GM13976 (cell line): ENCODE measurements around the gene C21orf58.

ENCODE experiments used
- DNase-seq: peaks from one replicate; pipeline ENCODE4 v3.0.0; 2012; ENCODE audit warnings: low spot score
- CTCF ChIP-seq: IDR thresholded peaks from 2 replicates; pipeline ENCODE4 v1.5.1; 2012; ENCODE audit warnings: borderline replicate concordance, mild to moderate bottlenecking; ENCODE audit not compliant: insufficient read depth; ENCODE audit errors: extremely low read depth, missing control alignments, control extremely low read depth
- in situ Hi-C: fragments of 300-500 bp; cut with MboI; formaldehyde crosslinking; loops from one replicate; pipeline ENCODE4 v1.12.0; 2022; ENCODE audit warnings: low sequenced_read_pairs, mixed read lengths, inconsistent platforms; ENCODE audit not compliant: unreplicated experiment

Gene C21orf58

GRCh38 chr21:46340998-46341397, 17.3 kb upstream of the C21orf58 start:
- DNase-seq: no peak
- in situ Hi-C loops: no loop called here
- no peak for TF ChIP-seq CTCF

GRCh38 chr21:46336603-46337002, 12.9 kb upstream of the C21orf58 start:
- in situ Hi-C loops: no loop called here
- DNase-seq: no peak

GRCh38 chr21:46334351-46335140, 10.9 kb upstream of the C21orf58 start:
- no peak for TF ChIP-seq CTCF
- in situ Hi-C loops: no loop called here

More at GRCh38 chr21:46336603-46337002, 12.9 kb upstream of the C21orf58 start:
- no peak for TF ChIP-seq CTCF

GRCh38 chr21:46329796-46330195, 6.1 kb upstream of the C21orf58 start:
- in situ Hi-C loops: no loop called here
- DNase-seq: no peak
- TF ChIP-seq CTCF: no peak

More at GRCh38 chr21:46334351-46335140, 10.9 kb upstream of the C21orf58 start:
- no peak for DNase-seq

- no peak for TF ChIP-seq CTCF
- in situ Hi-C loops: no loop called here
Observed at GRCh38 chr21:46328151-46328550, 4.5 kb upstream of the C21orf58 start.

GRCh38 chr21:46327711-46328110, 4.0 kb upstream of the C21orf58 start:
- in situ Hi-C loops: no loop called here
- DNase-seq: no peak
- TF ChIP-seq CTCF: no peak

More at GRCh38 chr21:46328151-46328550, 4.5 kb upstream of the C21orf58 start:
- no peak for DNase-seq
